Middle frontal gyrus (tissue), 1 donor: Measurements from ENCODE around the gene PDXP.
"Not testable (repeated sequence)": the region's sequence is repeated elsewhere in the genome, so short reads cannot be mapped to it uniquely, and the experiment has no call there.

Experiments
- DNase-seq: peaks from one replicate; pipeline ENCODE4 v3.0.0-alpha.2; 2015; ENCODE audit warnings: low spot score; ENCODE audit errors: extremely low spot score

The PDXP gene

GRCh38 chr22:37643225-37643847 is 15.2 kb upstream of the PDXP start:
- DNase-seq: peak; percentile 73

- DNase-seq: no peak
These were observed 11.2 kb upstream of the PDXP start for GRCh38 chr22:37647317-37647716.

- no peak for DNase-seq
These were observed 10.6 kb upstream of the PDXP start for GRCh38 chr22:37647928-37648327.

- no peak for DNase-seq
These were observed 7.9 kb upstream of the PDXP start for GRCh38 chr22:37650463-37651136.

GRCh38 chr22:37654563-37655251 is 3.8 kb upstream of the PDXP start:
- DNase-seq: no peak

- DNase-seq: no peak
These were observed 3.3 kb upstream of the PDXP start for GRCh38 chr22:37655252-37655563.

GRCh38 chr22:37656583-37656982 is 1.9 kb upstream of the PDXP start:
- DNase-seq: not testable (repeated sequence)

- no peak for DNase-seq
These were observed 862 bp upstream of the PDXP start for GRCh38 chr22:37657590-37658132.

- DNase-seq: peak; percentile 12
These were observed 758 bp downstream of the PDXP start for GRCh38 chr22:37659066-37659896.

GRCh38 chr22:37659897-37660708 is 1.6 kb downstream of the PDXP start:
- no peak for DNase-seq

- no peak for DNase-seq
These were observed 2.2 kb downstream of the PDXP start for GRCh38 chr22:37660709-37661045.

- no peak for DNase-seq
These were observed 2.8 kb downstream of the PDXP start for GRCh38 chr22:37661160-37661924.

GRCh38 chr22:37662039-37662438 is 3.5 kb downstream of the PDXP start:
- DNase-seq: no peak

GRCh38 chr22:37663521-37664140 is 5.1 kb downstream of the PDXP start:
- DNase-seq: no peak

- peak; percentile 70 for DNase-seq
These were observed 6.0 kb downstream of the PDXP start for GRCh38 chr22:37664249-37665101.

- DNase-seq: no peak
These were observed 7.0 kb downstream of the PDXP start for GRCh38 chr22:37665487-37665886.

- DNase-seq: no peak
These were observed 11.1 kb downstream of the PDXP start for GRCh38 chr22:37669586-37669985.

- DNase-seq: no peak
These were observed 13.8 kb downstream of the PDXP start for GRCh38 chr22:37672206-37672919.
